ENCODE measurements around the gene HOATZ.
A peak's percentile ranks its signal among the peaks of the same experiment; 100 is the strongest.

The HOATZ gene

GRCh38 chr11:111561306-111561705 is 46.7 kb downstream of the HOATZ start:
- Histone ChIP-seq H3K4me3 (ENCODE audit: low read length) (no peak overlapping the region), H3K9me3 (ENCODE audit: control insufficient read depth, insufficient read depth, low read length) (no peaks in the 10 kb centered on the region), H3K4me1 (ENCODE audit: control insufficient read depth, insufficient read depth, low read length) (no peaks in the 10 kb centered on the region; the same call in 1 of the 2 replicates), H3K27ac (ENCODE audit: low read length) (no peak overlapping the region), H3K36me3 (ENCODE audit: control insufficient read depth, insufficient read depth, low read length) (no peaks in the 10 kb centered on the region), H3K27me3 (ENCODE audit: control insufficient read depth, insufficient read depth, low read length) (no peaks in the 10 kb centered on the region)
- no peak for DNase-seq (ENCODE audit: low read depth, low spot score)
- no CpG with 5 or more reads among the region's 3 CpGs for WGBS (ENCODE audit: insufficient coverage, insufficient read length)

DNA sequence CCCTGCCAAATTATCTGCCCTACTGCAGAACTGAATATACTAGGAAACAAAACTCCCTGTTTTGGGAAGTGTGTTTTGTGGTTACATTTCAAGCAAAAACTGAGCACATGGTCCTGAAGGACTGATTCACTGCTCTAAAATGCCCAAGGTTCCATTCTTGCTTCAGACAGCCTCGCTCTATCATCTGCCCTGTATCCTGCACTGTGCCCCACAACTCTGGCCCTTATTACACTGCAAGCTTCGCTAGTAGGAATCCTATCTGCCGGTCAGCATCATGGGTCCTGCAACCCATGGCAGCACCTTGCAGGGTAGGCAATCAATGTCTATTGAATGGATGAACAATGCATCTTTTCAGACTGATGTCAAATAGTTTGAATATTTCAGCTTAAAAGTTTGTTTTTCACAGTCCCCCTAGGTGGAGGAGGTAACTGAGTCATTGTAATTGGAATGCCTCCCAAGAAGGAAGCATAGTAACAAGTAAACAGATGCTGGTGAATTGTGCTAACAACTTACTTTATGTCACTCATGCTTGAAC is 47.3 kb downstream of the HOATZ start:
- Histone ChIP-seq H3K4me1 (ENCODE audit: control insufficient read depth, insufficient read depth, low read length) (no peaks in the 10 kb centered on the region; the same call in 1 of the 2 replicates), H3K36me3 (ENCODE audit: control insufficient read depth, insufficient read depth, low read length) (no peaks in the 10 kb centered on the region), H3K9me3 (ENCODE audit: control insufficient read depth, insufficient read depth, low read length) (no peaks in the 10 kb centered on the region), H3K27me3 (ENCODE audit: control insufficient read depth, insufficient read depth, low read length) (no peaks in the 10 kb centered on the region), H3K4me3 (ENCODE audit: low read length) (no peak overlapping the region), H3K27ac (ENCODE audit: low read length) (no peak overlapping the region)
- DNase-seq (ENCODE audit: low read depth, low spot score): no peak
- no CpG with 5 or more reads among the region's 3 CpGs for WGBS (ENCODE audit: insufficient coverage, insufficient read length)

DNA sequence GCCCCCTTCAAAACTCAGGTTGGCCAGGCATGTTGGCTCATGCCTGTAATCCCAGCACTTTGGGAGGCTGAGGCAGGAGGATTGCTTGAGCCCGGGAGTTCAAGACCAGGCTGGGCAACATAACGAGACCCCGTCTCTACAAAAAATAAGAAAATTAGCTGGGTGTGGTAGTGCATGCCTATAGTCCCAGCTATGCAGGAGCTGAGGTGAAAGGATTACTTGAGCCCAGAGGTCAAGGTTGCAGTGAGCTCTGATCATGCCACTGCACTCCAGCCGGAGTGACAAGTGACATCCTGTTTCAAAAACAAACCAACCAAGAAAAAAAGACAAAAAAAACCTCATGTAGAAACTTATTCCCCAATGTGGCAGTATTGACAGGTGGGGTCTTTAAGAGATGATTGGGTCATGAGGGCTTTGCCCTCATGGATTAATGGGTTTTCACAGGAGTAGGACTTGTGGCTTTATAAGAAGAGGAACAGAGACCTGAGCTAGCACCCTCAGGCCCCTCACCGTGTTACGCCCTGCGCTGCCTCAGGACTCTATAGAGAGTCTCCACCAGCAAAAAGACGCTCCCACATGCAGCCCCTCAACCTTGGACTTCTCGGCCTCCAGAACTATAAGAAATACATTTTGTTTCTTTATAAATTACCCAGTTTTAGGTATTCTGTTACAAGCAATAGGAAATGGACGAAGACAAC is 48.3 kb downstream of the HOATZ start:
- Histone ChIP-seq H3K4me1 (ENCODE audit: control insufficient read depth, insufficient read depth, low read length) (no peaks in the 10 kb centered on the region; the same call in 1 of the 2 replicates), H3K9me3 (ENCODE audit: control insufficient read depth, insufficient read depth, low read length) (no peaks in the 10 kb centered on the region), H3K36me3 (ENCODE audit: control insufficient read depth, insufficient read depth, low read length) (no peaks in the 10 kb centered on the region), H3K4me3 (ENCODE audit: low read length) (no peak overlapping the region), H3K27me3 (ENCODE audit: control insufficient read depth, insufficient read depth, low read length) (no peaks in the 10 kb centered on the region), H3K27ac (ENCODE audit: low read length) (no peak overlapping the region)
- no CpG with 5 or more reads among the region's 10 CpGs for WGBS (ENCODE audit: insufficient coverage, insufficient read length)
- DNase-seq (ENCODE audit: low read depth, low spot score): no peak

- H3K4me3 ChIP-seq (ENCODE audit: low read length): no peak overlapping the region
- peak; percentile 25 for DNase-seq (ENCODE audit: low read depth, low spot score)
- no peaks in the 10 kb centered on the region; the same call in 1 of the 2 replicates for H3K4me1 ChIP-seq (ENCODE audit: control insufficient read depth, insufficient read depth, low read length)
- no CpG with 5 or more reads among the region's 4 CpGs for WGBS (ENCODE audit: insufficient coverage, insufficient read length)
- no peaks in the 10 kb centered on the region for H3K9me3 ChIP-seq (ENCODE audit: control insufficient read depth, insufficient read depth, low read length)
- no peaks in the 10 kb centered on the region for H3K36me3 ChIP-seq (ENCODE audit: control insufficient read depth, insufficient read depth, low read length)
- no peaks in the 10 kb centered on the region for H3K27me3 ChIP-seq (ENCODE audit: control insufficient read depth, insufficient read depth, low read length)
- no peak overlapping the region for H3K27ac ChIP-seq (ENCODE audit: low read length)
Measured at GRCh38 chr11:111565114-111565720, 50.6 kb downstream of the HOATZ start.

- no peaks in the 10 kb centered on the region; the same call in 1 of the 2 replicates for H3K4me1 ChIP-seq (ENCODE audit: control insufficient read depth, insufficient read depth, low read length)
- no CpG with 5 or more reads among the region's 7 CpGs for WGBS (ENCODE audit: insufficient coverage, insufficient read length)
- H3K9me3 ChIP-seq (ENCODE audit: control insufficient read depth, insufficient read depth, low read length): no peaks in the 10 kb centered on the region
- H3K36me3 ChIP-seq (ENCODE audit: control insufficient read depth, insufficient read depth, low read length): no peaks in the 10 kb centered on the region
- no peak overlapping the region for H3K4me3 ChIP-seq (ENCODE audit: low read length)
- H3K27ac ChIP-seq (ENCODE audit: low read length): no peak overlapping the region
- no peak for DNase-seq (ENCODE audit: low read depth, low spot score)
- no peaks in the 10 kb centered on the region for H3K27me3 ChIP-seq (ENCODE audit: control insufficient read depth, insufficient read depth, low read length)
Measured at GRCh38 chr11:111566324-111566723, 51.7 kb downstream of the HOATZ start.

GRCh38 chr11:111569476-111569875 is 54.9 kb downstream of the HOATZ start:
- Histone ChIP-seq H3K27me3 (ENCODE audit: control insufficient read depth, insufficient read depth, low read length) (no peaks in the 10 kb centered on the region), H3K36me3 (ENCODE audit: control insufficient read depth, insufficient read depth, low read length) (no peaks in the 10 kb centered on the region), H3K4me3 (ENCODE audit: low read length) (no peak overlapping the region), H3K27ac (ENCODE audit: low read length) (no peak overlapping the region), H3K4me1 (ENCODE audit: control insufficient read depth, insufficient read depth, low read length) (no peaks in the 10 kb centered on the region), H3K9me3 (ENCODE audit: control insufficient read depth, insufficient read depth, low read length) (no peaks in the 10 kb centered on the region)
- WGBS (ENCODE audit: insufficient coverage, insufficient read length): no CpG with 5 or more reads among the region's 4 CpGs
- DNase-seq (ENCODE audit: low read depth, low spot score): no peak

- no peaks in the 10 kb centered on the region for H3K36me3 ChIP-seq (ENCODE audit: control insufficient read depth, insufficient read depth, low read length)
- no peak for DNase-seq (ENCODE audit: low read depth, low spot score)
- no peaks in the 10 kb centered on the region for H3K4me1 ChIP-seq (ENCODE audit: control insufficient read depth, insufficient read depth, low read length)
- no peak overlapping the region for H3K27ac ChIP-seq (ENCODE audit: low read length)
- WGBS (ENCODE audit: insufficient coverage, insufficient read length): no CpG with 5 or more reads among the region's 6 CpGs
- no peaks in the 10 kb centered on the region for H3K27me3 ChIP-seq (ENCODE audit: control insufficient read depth, insufficient read depth, low read length)
- no peak overlapping the region for H3K4me3 ChIP-seq (ENCODE audit: low read length)
- no peaks in the 10 kb centered on the region for H3K9me3 ChIP-seq (ENCODE audit: control insufficient read depth, insufficient read depth, low read length)
Measured at GRCh38 chr11:111570796-111571195, 56.2 kb downstream of the HOATZ start.

DNA sequence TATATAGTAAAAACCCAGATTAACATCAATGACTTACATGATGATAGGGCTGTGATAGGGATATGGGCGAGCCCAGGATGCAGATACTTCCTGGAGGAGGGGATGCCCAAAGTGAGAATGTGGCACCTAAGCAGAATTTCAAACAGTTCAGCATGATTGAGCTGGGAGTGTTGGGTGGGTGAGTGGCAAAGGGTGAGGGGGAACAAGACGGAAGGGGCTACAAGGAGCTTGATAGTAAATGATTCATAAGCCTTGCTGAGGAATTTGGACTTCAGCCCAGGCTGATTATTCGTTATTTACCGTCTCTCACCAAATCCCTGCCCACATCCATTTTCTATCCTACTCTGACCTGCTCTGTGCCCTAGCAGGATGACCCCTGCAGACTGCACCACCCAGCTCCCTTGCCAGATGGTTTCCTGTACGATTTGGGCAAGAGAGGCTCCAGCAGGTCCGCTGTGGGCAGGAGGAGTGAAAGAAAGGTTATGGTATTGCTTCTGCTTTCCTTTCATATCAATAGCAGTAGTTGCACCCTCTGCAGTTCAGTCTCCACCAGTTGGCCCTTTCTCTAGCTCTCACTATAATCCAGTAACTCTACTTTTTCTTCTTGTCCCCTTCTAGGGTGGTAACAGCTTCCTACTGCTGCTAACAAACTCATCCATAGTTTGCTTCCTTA is 57.4 kb downstream of the HOATZ start:
- H3K27ac ChIP-seq (ENCODE audit: low read length): no peak overlapping the region
- no CpG with 5 or more reads among the region's 6 CpGs for WGBS (ENCODE audit: insufficient coverage, insufficient read length)

GRCh38 chr11:111572581-111572980 is 58.0 kb downstream of the HOATZ start:
- no peaks in the 10 kb centered on the region for H3K4me1 ChIP-seq (ENCODE audit: control insufficient read depth, insufficient read depth, low read length)
- DNase-seq (ENCODE audit: low read depth, low spot score): no peak
- no CpG with 5 or more reads among the region's 3 CpGs for WGBS (ENCODE audit: insufficient coverage, insufficient read length)

More for the DNA sequence above, 57.4 kb downstream of the HOATZ start:
- Histone ChIP-seq H3K9me3 (ENCODE audit: control insufficient read depth, insufficient read depth, low read length) (no peaks in the 10 kb centered on the region), H3K36me3 (ENCODE audit: control insufficient read depth, insufficient read depth, low read length) (no peaks in the 10 kb centered on the region), H3K4me3 (ENCODE audit: low read length) (no peak overlapping the region), H3K27me3 (ENCODE audit: control insufficient read depth, insufficient read depth, low read length) (no peaks in the 10 kb centered on the region), H3K4me1 (ENCODE audit: control insufficient read depth, insufficient read depth, low read length) (no peaks in the 10 kb centered on the region)
- DNase-seq (ENCODE audit: low read depth, low spot score): no peak

GRCh38 chr11:111573821-111574249 is 59.3 kb downstream of the HOATZ start:
- no peak for DNase-seq (ENCODE audit: low read depth, low spot score)
- WGBS (ENCODE audit: insufficient coverage, insufficient read length): no CpG with 5 or more reads among the region's 4 CpGs
- no peak overlapping the region for H3K4me3 ChIP-seq (ENCODE audit: low read length)
- no peak overlapping the region for H3K27ac ChIP-seq (ENCODE audit: low read length)
- H3K36me3 ChIP-seq (ENCODE audit: control insufficient read depth, insufficient read depth, low read length): no peaks in the 10 kb centered on the region
- no peaks in the 10 kb centered on the region for H3K27me3 ChIP-seq (ENCODE audit: control insufficient read depth, insufficient read depth, low read length)
- H3K9me3 ChIP-seq (ENCODE audit: control insufficient read depth, insufficient read depth, low read length): no peaks in the 10 kb centered on the region
- H3K4me1 ChIP-seq (ENCODE audit: control insufficient read depth, insufficient read depth, low read length): no peaks in the 10 kb centered on the region

More at GRCh38 chr11:111572581-111572980, 58.0 kb downstream of the HOATZ start:
- no peaks in the 10 kb centered on the region for H3K36me3 ChIP-seq (ENCODE audit: control insufficient read depth, insufficient read depth, low read length)
- H3K9me3 ChIP-seq (ENCODE audit: control insufficient read depth, insufficient read depth, low read length): no peaks in the 10 kb centered on the region
- H3K4me3 ChIP-seq (ENCODE audit: low read length): no peak overlapping the region
- H3K27me3 ChIP-seq (ENCODE audit: control insufficient read depth, insufficient read depth, low read length): no peaks in the 10 kb centered on the region
- no peak overlapping the region for H3K27ac ChIP-seq (ENCODE audit: low read length)
